Measurements from ENCODE around the gene DLG2. TPM values are rescaled to one million over a fixed set of nuclear protein-coding genes. Genes with fewer than 3 reads are reported as not detected.
"Not testable (repeated sequence)": the region's sequence is repeated elsewhere in the genome, so short reads cannot be mapped to it uniquely, and the experiment has no call there.

The DLG2 gene
- polyA plus RNA-seq, 4 donors, result 12.8 to 14.2 (median 13.7) TPM

DNA sequence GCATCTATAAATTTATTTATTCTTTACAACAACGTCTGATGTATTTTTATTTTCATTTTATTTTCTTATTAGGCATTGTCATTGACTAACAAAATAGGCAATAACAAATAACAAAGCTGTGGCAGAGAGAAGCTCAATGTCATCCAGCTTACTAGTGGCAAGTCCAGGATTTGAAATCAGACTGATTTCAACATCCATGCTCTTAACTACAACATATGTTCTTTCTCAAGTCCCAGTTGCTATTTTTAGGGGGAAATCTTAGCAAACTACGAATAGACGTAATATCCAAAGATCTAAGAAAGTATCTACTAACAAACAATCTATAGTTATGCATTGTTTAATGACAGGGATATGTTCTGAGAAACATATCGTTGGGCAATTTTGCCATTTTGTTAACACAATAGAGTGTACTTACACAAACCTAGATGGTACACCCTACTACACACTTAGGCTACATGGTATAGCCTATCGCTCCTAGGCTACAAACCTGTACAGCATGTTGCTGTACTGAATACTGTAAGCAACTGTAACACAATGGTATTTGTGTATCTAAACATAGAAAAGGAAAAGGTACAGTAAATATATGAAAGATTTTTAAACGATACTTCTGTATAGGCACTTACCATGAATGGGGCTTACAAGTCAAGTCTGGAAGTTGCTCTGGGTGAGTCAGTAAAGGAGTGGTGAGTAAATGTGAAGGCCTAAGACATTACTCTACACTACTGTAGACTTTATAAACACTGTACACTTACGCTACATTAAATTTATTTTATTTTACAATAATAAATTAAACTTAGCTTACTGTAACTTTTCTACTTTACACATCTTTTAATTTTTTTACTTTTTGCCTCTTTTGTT, 151.3 kb downstream of the DLG2 start:
- DNase-seq (ENCODE audit: low read depth in 4 of 4, low spot score in 3 of 4), result no peak

DNA sequence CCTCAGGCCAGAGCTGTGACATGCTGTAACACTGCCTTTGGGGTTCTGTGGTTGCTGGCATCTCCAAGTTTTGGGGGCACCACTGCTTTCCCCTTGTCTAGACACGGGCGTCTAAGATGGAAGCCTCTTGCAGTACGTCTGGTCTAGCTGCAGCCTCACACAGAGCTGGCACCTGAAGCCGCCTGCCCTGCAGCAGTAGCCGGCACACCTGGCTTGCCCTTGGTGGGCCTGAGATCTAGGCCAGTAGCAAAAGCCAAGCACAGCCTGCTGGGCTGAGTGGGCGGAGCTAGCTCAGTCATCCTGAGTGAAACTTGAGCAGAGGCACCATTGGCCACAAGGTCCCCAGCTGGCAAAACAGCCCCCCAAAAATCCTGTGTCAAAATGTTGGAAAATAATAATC, 154.2 kb downstream of the DLG2 start:
- DNase-seq (ENCODE audit: low read depth in 4 of 4, low spot score in 3 of 4), result no peak

DNA sequence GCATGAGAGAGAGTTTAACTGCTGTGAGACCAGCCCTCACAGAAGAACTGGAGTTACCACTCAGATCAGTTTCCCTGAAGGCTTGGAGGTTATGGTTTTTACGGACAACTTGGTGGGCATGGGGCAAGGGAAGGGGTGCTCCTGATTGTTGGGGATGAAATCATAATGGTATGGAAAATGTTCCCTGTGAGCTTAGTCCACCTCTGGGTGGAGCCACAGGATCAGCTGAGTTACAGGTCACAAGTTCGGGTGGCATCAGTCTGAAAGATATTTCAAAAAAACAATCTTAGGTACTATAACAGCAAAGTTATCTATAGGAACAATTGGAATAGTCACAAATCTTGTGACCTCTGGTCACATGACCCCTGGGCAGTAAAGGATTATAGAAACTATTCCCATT, 162.9 kb downstream of the DLG2 start:
- no peak for DNase-seq (ENCODE audit: low read depth in 4 of 4, low spot score in 3 of 4)

DNA sequence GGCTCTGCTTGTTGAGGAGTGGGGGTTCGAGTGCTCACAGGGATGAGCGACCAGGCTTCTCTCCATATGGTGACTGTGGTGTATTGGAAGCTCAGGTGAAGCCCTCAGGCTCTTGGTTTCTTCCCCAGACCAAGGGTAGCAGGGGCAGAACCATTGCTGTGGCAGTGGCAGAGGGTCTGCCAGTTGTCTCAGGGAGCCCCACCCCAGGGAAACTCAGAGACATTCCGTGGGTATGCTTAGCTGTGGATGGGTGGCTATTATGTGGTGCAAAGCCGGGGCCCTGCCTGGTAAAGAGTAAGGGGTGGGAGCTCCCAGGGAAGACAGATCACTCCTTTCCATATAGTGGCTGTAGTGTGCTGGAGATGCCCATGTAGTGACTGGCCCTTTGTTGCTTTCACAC, 167.8 kb downstream of the DLG2 start:
- no peak for DNase-seq (ENCODE audit: low read depth in 4 of 4, low spot score in 3 of 4)

DNA sequence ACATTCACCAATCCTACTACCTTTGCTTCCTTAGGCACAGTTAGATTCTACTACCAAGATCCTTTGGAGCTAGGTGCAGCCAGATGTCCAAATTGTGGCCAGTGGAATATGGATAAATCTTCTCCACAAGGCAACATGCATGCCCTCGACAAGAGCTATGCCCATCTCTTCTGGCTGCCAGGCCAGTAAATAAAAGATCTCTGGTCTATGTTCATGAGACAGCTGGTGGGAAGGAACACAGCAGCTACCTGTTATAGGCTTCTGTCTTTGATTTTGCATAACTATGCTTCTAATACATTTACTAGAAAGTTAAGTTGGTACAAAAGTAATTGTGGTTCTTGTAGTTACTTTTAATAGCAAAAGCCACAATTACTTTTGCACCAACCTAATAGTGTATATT, 182.7 kb downstream of the DLG2 start:
- DNase-seq (ENCODE audit: low read depth in 4 of 4, low spot score in 3 of 4), result no peak

DNA sequence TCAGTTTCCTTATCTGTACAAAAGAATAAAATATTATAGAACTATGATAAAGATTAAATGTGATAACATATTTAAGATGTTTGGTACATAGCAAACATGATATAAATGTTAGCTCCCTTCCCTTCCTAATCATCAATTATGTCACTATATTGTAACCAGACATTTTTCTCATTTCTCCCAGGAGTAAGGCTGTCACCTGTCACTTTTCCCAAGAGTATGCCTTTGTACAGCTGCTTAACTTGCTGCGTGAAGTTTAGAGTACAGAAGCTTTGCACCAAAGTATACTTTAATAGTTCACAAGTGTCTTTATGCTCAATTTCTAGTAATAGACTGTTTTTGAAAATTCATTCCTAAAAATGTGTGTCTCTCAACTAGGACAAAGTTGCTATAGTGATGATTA, 186.9 kb downstream of the DLG2 start:
- no peak for DNase-seq (ENCODE audit: low read depth in 4 of 4, low spot score in 3 of 4)

DNA sequence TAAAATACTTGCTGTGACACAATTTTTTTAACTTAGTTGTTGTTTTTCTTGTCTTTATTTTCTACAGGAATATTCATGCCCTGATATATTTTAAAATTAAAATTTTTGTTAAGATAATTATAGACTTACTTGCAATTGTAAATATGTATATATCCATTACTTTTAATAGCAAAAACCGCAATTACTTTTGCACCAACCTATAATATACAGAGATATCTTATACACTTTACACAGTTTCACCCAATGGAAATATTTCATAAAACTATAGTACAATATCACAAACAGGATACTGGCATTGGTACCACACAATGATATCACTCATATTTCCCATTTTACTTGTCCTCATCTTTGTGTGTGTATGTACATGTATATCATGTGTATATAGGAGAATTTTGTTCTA, 188.8 kb downstream of the DLG2 start:
- DNase-seq (ENCODE audit: low read depth in 4 of 4, low spot score in 3 of 4), result no peak

DNA sequence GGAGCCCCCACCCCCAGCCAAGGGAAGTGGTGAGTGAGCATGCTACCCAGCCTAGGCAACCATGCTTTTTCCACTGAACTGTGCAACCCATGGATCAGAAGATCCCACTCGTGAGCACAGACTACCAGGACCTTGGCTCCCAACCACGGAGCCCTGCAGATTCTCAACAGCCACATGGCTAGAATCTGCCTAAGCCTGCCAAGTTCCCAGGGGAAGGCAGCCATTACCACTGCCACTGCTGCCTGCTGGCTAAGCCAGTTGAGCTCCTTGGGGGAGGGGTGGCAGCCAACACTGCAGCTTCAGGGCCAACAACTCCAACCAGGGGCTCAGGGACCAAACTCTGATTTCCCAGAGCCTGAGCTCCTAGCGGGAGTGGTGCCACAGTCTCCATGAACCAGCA, 195.8 kb downstream of the DLG2 start:
- DNase-seq (ENCODE audit: low read depth in 4 of 4, low spot score in 3 of 4), result no peak

DNA sequence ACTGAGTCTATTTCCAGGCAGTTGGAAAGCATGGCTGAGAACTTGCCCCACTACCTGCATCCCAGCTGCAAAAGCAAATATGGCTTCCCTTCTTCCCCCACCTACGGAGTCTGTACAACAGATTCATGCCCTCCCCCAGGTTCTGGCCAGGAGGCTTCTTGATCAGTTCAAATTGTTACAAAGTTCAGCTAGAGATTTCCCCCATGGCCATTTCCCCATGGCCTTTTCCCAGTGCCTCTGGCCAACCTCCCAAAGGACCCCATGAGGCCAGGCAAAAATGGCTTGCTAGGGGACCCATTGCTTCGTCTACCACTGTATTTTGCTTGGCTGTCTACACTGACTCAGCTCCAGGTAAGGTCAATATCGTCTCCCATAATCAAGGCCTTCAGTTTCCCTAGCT, 203.3 kb downstream of the DLG2 start:
- no peak for DNase-seq (ENCODE audit: low read depth in 4 of 4, low spot score in 3 of 4)

DNA sequence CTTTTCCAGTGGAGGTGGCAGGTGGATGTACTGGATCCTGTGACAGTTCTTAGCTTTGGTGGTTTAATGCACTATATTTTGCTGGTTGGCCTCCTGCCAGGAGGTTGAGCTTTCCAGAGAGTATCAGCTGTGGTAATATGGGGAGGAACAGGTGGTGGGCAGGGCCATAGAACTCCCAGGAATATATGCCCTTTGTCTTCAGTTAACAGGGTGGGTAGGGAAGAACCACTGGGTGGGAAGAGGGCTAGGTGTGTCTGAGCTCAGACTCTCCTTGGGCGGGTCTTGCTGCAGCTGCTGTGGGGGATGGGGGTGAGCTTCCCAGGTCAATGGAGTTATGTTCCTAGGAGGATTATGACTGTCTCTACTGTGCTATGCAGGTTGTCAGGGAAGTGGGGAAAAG, 203.8 kb downstream of the DLG2 start:
- DNase-seq (ENCODE audit: low read depth in 4 of 4, low spot score in 3 of 4), result no peak

DNA sequence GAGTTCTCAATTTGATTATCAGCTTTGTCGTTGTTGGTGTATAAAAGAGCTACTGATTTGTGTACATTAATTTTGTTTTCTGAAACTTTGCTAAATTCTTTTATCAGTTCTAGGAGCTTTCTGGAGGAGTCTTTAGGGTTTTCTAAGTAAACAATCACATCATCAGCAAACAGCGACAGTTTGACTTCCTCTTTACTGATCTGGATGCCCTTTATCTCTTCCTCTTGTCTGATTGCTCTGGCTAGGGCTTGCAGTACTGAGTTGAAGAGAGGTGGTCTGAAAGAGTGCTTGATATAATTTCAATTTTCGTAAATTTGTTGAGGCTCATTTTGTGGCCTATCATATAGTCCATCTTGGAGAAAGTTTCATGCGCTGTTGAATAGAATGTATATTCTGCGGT, 213.0 kb downstream of the DLG2 start:
- no peak for DNase-seq (ENCODE audit: low read depth in 4 of 4, low spot score in 3 of 4)

DNA sequence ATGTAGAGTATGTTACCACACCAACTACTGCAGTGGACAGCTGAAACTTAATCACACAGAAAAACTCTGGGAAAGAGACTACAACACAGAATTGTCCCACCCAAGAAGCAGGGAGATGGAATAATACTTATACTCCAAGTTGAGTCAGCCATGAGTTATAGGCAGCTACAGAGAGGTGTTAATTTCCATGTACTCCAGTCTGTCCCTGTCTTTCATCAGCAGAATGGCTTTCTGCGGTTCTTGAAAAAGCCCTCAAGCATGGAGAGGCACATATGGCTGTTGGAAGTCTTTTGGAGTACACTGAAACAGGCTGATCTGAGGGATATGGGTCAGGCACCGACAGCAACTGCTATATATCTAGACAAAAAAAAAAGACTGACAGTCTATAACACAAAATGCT, 219.5 kb downstream of the DLG2 start:
- DNase-seq (ENCODE audit: low read depth in 4 of 4, low spot score in 3 of 4), result no peak

DNA sequence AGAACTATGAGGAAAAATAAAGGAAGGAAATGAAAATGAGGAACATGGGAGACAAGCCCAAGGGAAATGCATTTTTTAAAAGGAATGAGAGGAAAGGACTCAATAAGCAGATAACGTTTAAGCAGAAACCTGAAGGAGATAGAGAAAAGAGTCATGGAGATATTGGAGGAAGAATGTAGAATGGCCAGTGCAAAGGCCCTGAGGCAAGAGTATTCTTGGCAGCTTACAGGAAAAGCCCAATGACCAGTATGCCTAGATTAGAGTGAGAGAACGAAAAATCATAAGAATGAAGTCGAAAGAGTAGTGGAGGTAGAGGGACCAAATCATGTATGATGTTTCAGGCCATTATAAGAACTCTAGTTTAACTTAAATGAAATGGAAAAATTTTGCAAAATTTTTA, 220.3 kb downstream of the DLG2 start:
- no peak for DNase-seq (ENCODE audit: low read depth in 4 of 4, low spot score in 3 of 4)

DNA sequence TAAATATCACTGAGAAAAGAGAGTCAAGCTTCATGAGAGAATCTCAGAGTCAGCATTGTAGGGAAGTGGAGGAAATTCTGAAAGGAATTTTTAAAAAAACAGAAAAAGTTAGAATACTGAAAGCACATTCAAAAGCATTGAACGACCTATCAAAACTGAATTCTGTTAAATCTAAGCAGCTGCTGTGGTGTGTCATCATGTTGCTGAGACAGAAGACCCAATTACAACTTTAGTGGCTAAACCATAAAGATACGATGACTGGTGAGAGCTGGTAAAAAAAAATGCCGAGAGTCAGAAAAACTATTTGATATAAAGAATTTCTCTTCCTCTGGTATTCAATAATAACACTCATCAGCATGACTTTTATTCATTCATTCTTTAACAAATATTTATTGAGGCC, 220.8 kb downstream of the DLG2 start:
- no peak for DNase-seq (ENCODE audit: low read depth in 4 of 4, low spot score in 3 of 4)

DNA sequence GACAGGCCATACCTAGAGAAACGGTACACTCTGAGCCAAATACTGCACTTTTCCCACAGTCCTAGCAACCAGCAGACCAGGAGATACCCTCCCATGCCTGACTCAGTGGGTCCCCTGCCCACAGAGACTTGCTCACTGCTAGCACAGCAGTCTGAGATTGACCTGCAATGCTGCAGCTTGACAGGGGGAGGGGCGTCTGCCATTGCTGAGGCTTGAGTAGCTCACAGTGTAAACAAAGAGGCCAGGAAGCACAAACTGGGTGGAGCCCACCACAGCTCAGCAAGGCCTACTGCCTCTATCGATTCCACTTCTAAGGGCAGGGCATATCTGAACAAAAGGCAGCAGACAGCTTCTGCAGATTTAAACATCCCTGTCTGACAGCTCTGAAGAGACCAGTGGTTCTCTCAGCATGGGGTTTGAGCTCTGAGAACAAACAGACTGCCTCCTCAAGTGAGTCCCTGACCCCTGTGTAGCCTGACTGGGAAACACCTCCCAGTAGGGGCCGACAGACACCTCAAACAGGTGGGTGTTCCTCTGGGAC, 231.6 kb downstream of the DLG2 start:
- not testable (repeated sequence) for DNase-seq (ENCODE audit: low read depth in 4 of 4, low spot score in 3 of 4)

DNA sequence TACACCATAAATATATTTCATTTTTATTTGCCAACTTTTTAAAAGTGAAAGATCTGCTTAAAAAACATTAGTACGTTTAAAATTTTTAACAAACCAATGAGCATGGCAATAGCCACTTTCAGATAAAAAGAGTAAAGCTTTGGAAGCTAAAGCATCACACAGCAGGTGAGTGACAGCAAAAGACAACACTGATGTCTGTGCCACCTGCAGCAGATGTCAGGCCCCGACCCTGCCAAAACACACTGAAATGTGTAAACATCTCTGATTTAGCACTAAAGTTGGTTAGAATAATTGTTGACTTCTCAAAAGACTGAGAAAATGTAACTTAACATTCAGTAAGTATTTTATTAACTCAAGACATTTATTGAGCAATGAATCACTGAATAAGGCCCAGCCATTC, 232.9 kb downstream of the DLG2 start:
- no peak for DNase-seq (ENCODE audit: low read depth in 4 of 4, low spot score in 3 of 4)

DNA sequence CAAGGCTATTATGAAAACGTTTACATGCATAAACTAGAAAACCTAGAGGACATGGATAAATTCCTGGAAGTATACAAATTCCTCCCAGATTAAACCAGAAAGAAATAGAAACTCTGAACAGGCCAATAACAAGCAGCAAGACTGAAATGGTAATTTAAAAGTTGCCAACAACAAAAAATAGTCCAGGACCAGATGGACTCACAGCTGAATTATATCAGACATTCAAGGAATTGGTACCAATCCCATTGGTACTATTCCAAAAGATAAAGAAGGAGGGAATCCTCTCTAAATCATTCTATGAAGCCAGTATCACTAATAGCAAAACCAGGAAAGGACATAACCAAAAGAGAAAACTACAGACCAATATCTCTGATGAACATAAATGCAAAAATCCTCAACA, 236.0 kb downstream of the DLG2 start:
- no peak for DNase-seq (ENCODE audit: low read depth in 4 of 4, low spot score in 3 of 4)

DNA sequence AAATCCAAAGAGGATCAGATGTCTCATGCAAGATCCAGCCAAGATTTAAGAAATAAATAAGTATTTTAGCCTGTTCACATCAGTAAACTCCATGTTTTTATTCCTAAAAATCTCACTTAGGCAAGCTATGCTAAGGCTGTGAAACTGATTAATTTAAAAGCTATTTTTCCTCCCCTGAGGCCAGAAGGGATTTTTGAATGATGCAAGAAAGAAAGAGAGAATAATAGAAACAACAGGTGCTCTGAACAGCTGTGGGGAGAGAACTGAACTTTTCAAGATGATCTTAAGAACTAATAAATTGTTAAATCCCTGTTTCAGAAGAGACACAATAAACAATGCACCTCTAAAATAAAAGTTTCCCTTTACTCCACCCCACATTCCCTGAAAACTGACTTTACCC, 241.6 kb downstream of the DLG2 start:
- no peak for DNase-seq (ENCODE audit: low read depth in 4 of 4, low spot score in 3 of 4)

DNA sequence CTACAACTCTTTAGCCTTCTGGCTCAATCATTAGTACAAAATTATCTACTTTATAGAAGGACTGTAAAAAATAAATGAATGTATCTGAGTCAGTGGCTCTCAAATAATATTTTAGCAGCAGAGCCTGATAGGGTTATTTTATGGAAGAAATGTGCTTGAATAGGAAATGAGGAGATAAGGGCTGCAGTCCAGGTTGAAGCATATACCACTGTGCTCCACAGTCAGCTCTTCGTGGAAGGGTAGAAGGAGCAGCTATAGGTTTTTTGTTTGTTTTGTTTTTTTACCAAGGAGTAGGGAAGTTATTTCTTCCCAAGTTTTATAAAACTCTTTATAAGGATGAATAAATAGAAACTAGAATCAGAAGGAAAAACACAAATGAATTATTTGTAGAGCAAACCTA, 242.0 kb downstream of the DLG2 start:
- DNase-seq (ENCODE audit: low read depth in 4 of 4, low spot score in 3 of 4), result no peak

DNA sequence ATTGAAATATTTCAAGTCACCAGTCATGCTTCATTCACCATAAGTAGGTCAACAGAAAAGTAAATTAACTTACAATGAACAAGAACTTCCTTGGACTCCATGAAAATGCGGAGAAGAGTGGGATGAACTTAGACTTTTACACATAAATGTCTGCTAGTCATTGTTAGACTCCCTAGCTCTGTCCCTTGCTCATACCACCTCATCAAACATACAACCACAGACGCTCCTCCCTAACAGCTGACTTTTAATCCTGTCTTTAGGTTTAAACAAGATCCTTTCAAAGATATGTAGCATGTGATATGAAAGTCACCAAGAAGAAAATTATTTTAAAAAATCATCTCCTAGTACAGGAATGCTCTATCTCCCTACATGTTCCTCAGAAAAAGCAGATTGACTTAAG, 248.1 kb downstream of the DLG2 start:
- DNase-seq (ENCODE audit: low read depth in 4 of 4, low spot score in 3 of 4), result no peak

DNA sequence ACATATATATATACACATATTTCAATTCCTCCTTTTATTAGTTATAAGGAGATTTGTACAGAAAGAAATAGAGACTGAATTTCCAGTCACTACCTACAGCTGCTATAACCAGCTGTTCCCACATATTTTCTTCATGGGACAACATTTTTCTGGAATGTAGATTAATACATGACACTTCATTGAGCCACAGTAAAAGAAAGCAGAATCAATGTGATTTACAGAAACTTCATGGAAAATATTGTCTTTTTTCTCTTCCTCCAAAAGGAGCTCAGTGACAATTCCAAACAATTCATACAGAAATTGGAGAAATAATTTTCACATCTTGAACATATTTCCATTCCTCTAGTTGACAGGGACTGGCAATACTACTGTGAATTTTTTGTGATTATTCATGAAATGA, 249.2 kb downstream of the DLG2 start:
- no peak for DNase-seq (ENCODE audit: low read depth in 4 of 4, low spot score in 3 of 4)

DNA sequence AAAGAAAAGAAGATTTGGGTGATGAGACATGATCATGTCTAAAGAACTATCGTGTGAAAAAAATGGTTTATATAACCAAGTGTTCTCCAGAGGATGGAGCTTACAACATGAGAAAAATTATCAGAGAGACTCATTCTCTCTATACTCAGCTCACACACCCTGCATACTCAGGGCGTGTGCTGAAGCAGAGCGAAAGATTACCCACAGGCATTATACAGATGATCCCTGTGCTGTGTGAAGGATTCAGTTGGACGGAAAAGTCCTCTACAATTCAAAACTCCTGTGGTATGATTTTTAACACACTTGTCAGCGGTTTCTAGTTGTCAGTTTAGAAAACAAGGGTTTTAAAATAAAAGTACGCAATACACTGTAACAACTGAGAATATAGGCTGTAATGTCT, 267.3 kb downstream of the DLG2 start:
- DNase-seq (ENCODE audit: low read depth in 4 of 4, low spot score in 3 of 4), result no peak

DNA sequence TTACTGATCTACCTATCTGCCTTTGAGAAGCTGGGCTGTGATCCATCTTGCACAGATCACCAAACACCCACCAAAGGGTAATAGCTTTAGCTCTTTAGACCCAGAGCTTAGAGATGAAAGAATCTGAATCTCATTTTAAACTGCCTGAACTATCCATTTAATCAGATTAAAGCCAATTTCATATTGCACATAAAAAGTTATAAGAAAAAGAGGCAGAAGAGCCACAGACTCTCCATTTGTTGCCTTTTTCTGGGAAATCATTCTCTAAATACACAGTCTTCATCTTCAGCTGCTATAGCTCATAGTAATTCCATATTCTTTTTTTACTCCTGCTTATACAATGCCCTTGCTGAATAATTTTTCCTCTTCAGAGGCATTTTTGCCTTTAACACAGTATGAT, 271.2 kb downstream of the DLG2 start:
- no peak for DNase-seq (ENCODE audit: low read depth in 4 of 4, low spot score in 3 of 4)

All from right renal pelvis (tissue), 4 donors.